GF-D8 (cell line): ENCODE measurements around the gene TRPC6.
"Not testable (repeated sequence)": the region's sequence is repeated elsewhere in the genome, so short reads cannot be mapped to it uniquely, and the experiment has no call there.

ENCODE experiments used
- DNase-seq: peaks from one replicate; lab custom pipeline; 2025; lab: John Stamatoyannopoulos, UW

The TRPC6 gene

DNA sequence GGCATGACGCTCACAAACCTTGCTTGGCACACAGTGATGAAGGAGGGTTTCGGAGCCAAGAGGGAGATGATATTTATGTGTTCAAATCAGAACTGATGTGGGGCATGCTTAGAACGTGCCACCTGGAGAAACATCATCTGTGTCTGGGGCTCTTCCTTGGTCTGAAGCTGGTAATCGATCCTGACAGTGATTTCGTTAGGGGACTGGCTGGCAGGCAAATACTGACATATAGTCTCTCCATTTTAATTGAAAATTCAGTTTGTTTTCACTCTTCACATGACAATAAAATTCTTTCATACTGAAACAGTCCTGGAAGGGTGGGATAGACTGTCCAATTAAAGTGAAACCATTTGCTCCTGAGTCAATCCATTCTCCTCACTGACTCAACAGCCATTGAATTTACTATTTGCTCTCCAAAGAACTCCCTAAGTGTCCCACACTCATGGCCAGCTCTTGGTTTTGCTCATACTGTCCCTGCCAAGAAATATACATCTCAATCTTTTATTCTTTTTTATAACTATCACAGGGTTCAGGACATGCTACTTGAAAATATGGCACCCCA lies 134.8 kb downstream of the TRPC6 start:
- no peak for DNase-seq

DNA sequence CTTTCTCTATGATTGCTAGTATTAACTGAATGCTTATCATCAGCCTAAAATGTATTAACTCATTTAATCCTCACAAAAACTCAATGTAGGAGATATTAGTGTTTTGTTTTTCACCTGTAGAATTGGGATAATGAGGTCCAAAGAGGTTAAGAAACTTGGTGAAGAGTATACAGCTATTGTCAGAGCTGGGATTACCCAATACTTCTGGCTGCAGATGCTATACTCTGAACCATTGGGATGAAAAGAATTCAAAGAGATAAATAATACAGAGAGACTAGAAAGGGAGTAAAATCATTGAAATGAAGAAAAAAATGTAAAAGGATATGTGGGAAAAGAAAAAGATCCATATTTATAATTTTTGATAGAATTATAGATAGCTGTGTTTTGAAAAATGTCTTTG lies 137.1 kb downstream of the TRPC6 start:
- DNase-seq, result no peak

DNA sequence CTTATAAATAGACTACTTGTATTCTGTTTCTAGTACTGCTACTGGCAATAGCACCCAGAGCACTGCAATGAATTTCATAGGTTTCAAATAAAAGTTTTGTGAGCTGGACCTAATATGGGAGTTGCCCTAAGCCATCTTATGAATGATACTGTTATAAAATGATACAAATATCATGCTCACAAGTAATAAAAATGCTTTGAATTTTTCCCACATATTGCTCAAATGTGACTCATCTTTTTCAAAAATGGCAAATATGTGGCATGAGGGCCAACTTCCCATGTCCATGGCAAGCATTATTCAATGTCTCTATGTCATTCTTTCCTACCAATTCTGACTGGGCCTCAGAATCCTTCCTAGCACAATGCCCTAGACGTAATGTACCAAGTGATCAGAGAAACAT lies 137.6 kb downstream of the TRPC6 start:
- no peak for DNase-seq

DNA sequence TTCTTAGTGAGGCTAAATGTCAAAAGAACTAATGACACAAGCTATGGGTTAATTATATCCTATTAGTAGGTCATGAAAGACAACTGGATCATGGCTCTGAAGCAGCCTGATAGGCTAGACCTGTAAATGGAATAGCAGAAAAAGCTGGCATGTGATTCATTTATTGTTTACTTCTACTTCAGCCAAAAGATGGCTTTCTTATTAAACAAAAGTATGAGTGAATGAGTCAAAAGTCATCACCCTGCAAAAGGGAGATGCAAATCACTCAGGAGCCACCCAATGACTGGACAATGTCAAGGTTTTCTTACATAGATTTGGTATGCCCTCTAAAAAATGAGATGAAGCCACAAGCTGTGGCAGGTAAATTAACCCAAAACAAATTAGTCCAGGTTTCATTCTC lies 138.0 kb downstream of the TRPC6 start:
- no peak for DNase-seq

DNA sequence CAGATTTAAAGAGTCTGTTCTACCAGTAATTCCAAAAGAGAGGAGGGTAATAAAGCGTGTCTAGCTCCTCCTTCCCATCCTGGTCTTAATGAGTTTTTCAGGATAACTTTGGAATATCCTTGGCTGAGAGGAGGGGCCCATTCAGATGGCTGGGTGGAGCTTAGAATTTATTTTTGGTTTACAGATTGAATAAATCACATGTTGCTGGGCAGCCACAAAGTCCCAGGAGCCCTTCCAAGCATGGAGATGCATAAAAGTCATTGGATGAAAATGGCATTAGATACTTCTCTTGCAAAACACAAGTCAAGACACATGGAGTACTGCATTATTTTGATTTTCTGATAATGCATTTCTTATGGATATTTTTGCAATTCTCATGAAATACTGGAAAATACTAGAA lies 139.0 kb downstream of the TRPC6 start:
- DNase-seq, result no peak

DNA sequence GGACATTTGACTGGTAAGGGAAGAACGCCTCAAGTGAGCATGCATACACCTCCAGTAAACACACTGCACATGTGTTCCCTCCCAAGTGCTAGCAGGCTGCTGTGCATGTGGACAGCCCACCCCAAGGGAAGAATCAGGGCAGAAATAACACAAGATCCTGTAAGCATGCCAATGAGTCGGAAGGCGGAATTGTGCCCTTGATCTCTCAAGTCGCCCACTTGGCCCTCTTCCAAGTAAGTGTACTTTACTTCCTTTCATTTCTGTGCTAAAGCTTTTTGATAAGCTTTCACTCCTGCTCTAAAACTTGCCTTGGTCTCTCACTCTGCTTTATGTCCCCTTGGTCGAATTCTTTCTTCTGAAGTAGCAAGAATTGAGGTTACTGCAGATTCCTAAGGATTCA lies 139.6 kb downstream of the TRPC6 start:
- DNase-seq, result no peak

DNA sequence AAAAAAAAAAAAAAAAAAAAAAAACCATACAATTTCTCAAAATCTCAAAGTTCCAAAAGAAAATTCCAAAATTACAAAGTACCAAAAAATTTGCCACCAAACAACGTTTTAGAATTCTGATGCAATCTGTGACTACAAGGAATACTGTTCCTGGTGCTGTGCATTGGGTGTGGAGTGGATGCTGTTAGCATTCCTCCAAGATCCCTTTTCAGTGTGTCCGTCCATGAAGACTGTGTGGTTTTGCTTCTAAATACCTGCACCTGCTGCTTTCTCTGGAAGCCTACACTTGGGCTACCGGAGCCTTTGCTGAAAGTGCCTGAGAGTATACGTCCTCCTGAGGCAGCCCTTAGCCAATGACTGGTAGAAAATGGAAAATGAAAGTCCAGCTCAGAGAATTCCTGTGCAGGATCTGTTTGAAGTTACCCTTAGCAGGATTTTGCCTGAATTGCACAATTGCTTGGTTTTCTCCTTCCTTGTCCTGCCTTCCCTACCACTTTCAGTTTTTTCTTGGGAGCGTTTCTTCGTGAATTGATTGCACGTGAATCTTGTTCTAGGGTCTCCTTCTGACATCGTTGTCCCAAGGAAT lies 140.8 kb downstream of the TRPC6 start:
- DNase-seq, result no peak

DNA sequence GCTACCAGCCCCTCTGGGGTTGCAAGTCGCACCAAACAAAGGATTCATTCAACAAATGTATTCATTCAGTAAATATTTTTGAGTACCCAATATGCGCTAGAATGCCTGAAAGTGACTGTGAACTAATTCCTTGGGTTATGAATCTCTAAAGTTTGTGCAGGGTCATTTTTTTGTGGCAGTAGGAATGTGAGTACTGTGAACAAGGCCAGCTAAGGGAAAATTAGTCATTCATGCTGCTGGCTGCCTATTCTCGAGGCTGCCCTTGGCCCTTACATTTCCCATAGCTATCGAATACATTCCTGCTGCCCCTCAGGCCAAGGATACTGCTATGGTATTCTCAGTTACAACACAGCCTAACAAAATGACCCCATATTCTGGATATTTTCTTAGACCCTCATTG lies 141.6 kb downstream of the TRPC6 start:
- no peak for DNase-seq

DNA sequence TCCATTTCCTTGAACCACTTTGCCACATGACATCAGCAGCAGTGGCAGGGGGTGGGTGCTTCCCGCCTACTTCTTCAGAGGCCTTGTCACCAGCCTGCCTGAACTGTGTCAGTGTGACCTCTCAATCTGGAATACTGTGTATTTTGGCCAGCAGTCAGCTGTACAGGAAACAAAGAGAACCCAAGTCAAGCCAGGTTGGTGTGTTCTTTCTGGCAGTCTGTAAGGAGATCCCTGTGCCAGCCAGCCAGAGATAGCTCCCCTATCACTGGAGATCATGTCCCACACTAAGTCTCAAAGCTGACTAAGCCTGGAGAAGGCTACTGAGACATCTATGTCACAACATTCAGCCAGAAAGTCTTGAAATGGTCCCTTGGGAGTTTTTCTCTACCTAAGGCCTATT lies 142.1 kb downstream of the TRPC6 start:
- DNase-seq, result no peak

DNA sequence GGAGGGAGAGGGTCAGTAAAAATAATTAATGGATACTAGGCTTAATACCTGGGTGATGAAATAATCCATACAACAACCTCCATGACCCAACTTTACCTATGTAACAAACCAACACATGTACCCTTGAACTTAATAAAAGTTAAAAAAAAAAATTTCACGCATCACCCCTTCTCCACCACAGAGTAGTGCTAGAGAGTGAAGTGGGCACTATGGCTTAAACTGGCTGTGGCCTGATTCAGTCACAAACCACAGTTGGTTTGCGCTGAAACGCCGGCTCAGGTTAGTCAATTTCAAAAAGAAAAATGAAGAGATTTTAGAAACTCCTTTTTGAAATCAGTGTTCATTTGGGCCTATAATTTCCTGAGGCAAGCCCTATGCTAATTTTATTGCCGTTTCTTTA lies 144.3 kb downstream of the TRPC6 start:
- no peak for DNase-seq

DNA sequence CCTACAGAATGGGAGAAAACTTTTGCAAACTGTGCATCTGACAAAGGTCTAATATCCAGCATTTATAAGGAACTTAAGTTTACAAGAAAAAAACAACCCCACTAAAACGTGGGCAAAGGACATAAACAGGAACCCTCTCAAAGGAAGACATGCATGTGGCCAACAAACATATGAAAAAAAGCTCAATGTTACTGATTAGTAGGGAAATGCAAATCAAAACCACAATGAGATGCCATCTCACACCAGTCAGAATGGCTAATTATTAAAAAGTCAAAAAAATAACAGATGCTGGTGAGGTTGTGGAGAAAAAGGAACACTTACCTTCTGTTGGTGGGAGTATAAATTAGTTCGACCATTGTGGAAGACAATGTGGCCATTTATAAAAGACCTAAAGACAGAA lies 145.1 kb downstream of the TRPC6 start:
- not testable (repeated sequence) for DNase-seq

DNA sequence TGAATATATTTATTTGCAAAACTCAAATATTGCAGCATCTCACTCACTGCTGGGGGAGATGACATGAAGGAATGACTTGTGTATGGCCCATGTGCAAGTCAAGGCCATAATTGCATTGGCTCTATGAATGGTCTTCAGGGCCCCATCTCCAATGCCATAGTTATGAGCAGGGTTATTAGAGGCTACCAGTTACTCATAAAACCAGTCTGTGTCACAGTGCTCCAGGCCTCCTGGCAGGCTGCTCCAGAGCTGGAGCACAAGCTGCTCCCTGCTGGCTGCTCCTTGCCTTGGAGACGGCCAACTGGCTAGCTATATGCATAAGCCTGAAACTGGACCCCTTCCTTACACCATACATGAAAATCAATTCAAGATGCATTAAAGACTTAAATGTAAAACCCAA lies 145.7 kb downstream of the TRPC6 start:
- DNase-seq, result no peak

DNA sequence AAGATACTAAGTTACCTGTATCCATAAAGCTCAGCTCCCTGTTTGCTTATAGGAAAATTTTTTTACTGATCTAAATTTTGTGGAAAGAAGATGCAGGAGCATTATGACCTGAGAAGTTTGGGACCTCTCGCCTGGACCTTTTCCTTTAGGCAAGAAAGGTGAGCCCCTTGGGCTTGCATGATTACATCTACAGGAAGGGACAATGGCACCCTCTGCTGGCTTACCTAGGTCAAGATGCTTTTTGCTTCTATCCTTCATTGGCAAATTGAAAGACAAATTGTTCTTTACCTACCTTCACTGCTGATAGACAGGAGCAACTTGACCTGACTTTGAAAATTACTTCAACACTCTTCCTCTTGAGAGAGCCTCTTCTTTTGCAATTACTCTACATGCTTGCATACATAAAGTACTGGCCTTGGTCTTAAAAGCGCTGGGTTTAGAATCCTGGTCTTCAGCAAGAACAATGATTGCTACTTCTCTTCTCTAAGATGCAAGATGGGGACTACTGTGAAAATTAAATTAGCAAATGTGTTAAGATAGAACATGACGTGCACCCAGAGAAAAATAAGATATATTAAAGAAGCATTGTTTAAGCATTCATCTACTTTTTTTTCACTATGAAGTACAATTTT lies 147.2 kb downstream of the TRPC6 start:
- peak; percentile 57 for DNase-seq

DNA sequence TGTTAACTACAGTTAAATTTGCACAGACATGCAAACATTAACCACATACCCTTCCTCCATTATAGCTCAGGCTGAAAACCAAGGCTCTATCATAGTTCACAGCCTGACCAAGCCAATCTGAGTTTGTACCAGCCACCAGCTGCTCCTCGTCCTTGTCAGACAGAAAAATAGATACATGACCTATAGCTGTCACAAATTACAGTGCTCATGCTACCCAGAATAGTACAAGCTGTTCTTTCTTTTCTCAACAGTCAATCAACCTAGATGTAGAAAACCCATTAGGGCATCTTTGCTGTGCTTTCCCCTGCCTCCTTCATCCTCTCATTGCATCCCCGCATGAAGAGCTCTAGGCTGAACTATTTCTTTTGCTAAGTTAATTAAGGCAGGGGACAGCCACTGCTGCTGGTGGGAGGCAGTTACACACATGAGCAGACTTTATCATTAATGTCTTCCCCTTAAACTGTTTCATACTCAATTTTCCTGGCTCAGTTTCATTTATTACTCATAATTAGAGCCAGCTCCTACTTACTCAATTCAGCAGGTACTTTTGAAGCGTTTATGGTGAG lies 148.3 kb downstream of the TRPC6 start:
- no peak for DNase-seq

DNA sequence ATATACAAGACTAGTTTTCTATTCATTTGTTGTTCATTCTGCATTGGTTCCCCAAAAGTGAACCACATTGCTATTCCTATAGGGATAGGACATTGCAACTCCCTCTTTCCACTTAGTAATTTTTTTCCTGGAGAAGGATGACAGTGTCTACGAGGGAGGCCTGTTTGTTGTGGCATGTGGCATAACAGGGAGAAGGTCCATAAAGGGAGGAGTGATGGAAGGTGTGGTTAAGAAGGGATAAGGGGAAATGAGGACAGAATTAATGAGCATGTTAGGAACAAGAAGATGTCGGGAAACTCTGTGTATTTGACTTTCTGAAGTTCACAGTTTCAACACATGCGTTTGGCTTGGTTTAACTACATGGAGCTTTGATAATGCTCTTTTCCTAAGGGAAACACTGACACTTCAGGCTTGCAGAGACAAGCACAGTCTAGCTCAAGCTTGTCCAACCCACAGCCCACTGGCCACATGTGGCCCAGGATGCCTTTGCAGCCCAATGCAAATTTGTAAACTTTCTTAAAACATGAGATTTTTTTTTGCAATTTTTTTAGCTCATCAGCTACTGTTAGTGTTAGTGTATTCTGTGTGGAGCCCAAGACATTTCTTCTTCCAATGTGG lies 149.7 kb downstream of the TRPC6 start:
- DNase-seq, result no peak

DNA sequence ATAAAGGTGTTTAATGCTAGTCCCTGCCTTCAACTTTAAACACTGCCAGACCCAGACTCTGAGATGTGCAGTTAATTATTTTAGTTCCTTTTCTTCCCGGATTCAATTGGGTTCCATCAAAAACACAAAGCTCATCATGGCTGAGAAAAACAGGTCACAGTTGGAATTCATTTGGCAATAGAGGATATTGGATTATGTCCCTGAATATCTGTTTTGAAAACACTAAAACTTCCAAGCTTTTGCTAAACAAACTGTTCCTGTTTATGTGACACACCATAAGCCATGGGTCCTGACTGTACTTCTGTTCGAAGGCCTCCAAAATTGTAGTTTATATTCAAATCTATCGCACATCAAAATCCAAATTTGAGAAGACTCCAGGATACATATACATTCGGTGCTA lies 150.7 kb downstream of the TRPC6 start:
- no peak for DNase-seq

DNA sequence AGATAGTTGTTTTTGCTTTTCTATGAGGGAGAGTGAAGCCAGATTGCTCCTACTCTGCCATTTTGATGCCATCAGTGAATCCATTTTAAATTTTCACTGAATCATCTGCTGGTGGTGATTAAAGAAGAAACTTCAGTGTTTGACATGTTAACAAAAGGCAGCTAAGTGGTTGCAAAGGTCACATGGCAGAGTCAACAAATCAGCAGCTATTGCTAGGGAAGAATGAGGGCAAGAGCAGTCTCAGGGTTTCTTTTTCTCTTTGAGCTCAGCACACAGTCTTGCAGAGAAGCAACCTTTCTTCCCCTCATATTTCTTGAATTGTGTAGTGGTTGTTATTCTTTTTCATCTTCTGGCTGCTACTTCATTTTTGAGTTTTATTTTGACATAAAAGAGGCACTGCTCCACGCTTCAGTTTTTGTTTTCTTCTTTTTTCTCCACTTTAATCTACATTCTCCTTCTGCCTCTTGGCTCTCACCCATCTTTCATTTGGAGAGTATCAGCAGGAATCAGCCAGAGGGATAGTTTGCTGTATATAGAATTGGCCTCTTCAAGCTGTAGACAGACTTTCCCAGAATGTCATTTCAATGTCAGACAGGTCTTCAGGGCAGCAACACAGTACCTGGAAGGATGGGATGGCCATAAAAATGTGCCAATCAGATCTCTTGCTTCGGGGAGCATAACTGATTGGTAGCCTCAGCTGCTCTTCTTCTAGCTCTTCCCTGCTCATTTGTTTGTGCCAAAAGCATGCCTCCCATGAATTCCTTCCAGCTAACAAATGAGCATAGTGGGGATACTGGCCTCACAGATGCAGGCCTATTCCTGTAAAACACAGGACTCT lies 153.9 kb downstream of the TRPC6 start:
- no peak for DNase-seq

DNA sequence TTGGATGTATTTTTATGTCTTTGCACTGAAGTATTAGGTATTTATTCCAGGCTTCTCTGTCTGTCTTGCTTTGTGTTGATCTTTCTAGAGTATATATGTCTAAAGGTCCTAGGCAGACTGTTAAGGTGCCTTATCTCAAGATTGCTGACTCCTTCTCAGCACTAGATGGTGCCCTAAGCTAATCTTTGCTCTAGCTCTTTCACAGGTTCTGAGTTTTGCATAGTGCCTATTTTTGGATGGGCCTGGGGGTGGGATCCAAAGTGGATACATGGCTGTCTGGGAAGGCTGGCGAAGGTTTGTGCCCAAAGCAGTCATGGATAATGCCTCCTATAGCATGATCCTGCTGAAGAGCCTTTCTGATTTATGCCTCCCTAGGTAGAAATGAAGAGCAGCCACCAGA lies 154.9 kb downstream of the TRPC6 start:
- DNase-seq, result no peak

DNA sequence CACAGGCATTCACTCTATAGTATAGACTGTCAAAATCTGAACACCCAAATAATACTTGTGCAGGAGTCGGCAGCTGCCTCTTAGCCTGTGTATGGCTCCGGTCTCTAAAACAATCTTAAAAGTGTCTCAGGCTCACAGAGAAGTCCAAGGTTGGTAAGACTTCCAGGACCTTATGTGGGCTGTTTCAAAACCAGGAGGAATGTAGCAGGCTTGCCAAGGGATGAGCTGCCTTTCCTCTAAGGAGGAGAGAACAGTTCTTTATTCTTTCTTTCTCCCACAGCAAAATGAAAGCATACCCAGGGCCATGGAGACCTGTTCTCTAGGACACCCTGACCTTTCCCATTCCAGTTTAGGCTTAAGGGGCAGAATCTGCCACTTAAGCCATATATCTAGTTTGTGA lies 176.5 kb downstream of the TRPC6 start:
- no peak for DNase-seq
